HepG2 (cell line): ENCODE measurements around the gene ELF1. TPM values are rescaled to one million over a fixed set of nuclear protein-coding genes. Genes with fewer than 3 reads are reported as not detected.
"Not testable (repeated sequence)": the region's sequence is repeated elsewhere in the genome, so short reads cannot be mapped to it uniquely, and the experiment has no call there.

Experiments used
- ATAC-seq: fragments of 200-7000 bp; cut with Tn5 transposase; 3 replicates; pipeline ENCODE4 v1.9.1; 2020; ENCODE audit warnings: mild to moderate bottlenecking, moderate library complexity
- BruUV-seq: library from RNA; stranded (reverse); fragments of 400-500 nt; replicated peaks from 2 replicates; lab custom pipeline; 2021; lab: Mats Ljungman, UMichigan
- CTCF ChIA-PET: fragments of 300-600 bp; formaldehyde crosslinking; extraction: SDS; loops from one replicate; lab custom pipeline; 2021; ENCODE audit warnings: low total read pairs, inconsistent platforms, low intra/inter-chr PET ratio; lab: Yijun Ruan, JAX
- POLR2A ChIA-PET: fragments of 350-600 bp; sonication (Branson Sonifier 250); formaldehyde crosslinking; loops from one replicate; lab custom pipeline; 2020; ENCODE audit warnings: antibody characterized with exemption, inconsistent platforms; lab: Yijun Ruan, JAX
- DNase-seq: peaks from one replicate; pipeline ENCODE4 v3.0.0-alpha.2; 2015; ENCODE audit warnings: low spot score
- FAIRE-seq: peaks from 3 replicates; lab custom pipeline; 2011; peaks lifted over from hg19 to GRCh38; lab: Jason Lieb, UNC
- H2AFZ ChIP-seq: one replicate; pipeline ENCODE4 v1.6.1; 2011; ENCODE audit warnings: low read length, inconsistent platforms
- H3K27ac ChIP-seq: fragments of 300-600 bp; 3 replicates; pipeline ENCODE4 v1.8.0; 2011; ENCODE audit warnings: mixed run types, mild to moderate bottlenecking, mixed read lengths, low read length, inconsistent platforms; ENCODE audit not compliant: insufficient read depth; ENCODE audit errors: extremely low read length
- H3K27me3 ChIP-seq, 2 experiments: fragments of 200-600 bp in 1 of 2; 2 replicates in 1 of 2; 3 replicates in 1 of 2; pipeline versions ENCODE4 v1.6.0 to v1.8.0; 2011; ENCODE audit warnings: low read length in 2 of 2, mild to moderate bottlenecking in 2 of 2, moderate library complexity in 2 of 2, inconsistent platforms in 1 of 2; ENCODE audit not compliant: insufficient read depth in 2 of 2, control insufficient read depth in 1 of 2
- H3K36me3 ChIP-seq, 2 experiments: fragments of 200-600 bp in 1 of 2; replicated peaks in 1 of 2; 2 replicates in 1 of 2; 3 replicates in 1 of 2; pipeline versions ENCODE4 v1.5.1 to v1.8.0; 2011; ENCODE audit warnings: low read length in 2 of 2, inconsistent platforms in 1 of 2; ENCODE audit not compliant: insufficient read depth in 2 of 2, control insufficient read depth in 1 of 2
- H3K4me1 ChIP-seq: 2 replicates; pipeline ENCODE4 v1.5.1; 2012; ENCODE audit warnings: low read length, inconsistent platforms; ENCODE audit not compliant: insufficient read depth
- H3K4me2 ChIP-seq: 2 replicates; pipeline ENCODE4 v1.6.0; 2011; ENCODE audit warnings: low read depth, low read length, inconsistent platforms
- H3K4me3 ChIP-seq, 3 experiments: fragments of 200-600 bp in 1 of 3; sonication (generic), shearing (Covaris generic) in 1 of 3; replicated peaks in 1 of 3; 2 replicates each; pipeline ENCODE4 v1.5.1; 2011 to 2016; ENCODE audit warnings: low read length in 3 of 3, inconsistent platforms in 2 of 3, low read depth in 2 of 3, mild to moderate bottlenecking in 2 of 3, control low read depth in 1 of 3, mixed read lengths in 1 of 3; ENCODE audit not compliant: insufficient read depth in 1 of 3
- H3K79me2 ChIP-seq: one replicate; pipeline ENCODE4 v1.6.1; 2011; ENCODE audit warnings: low read length, inconsistent platforms; ENCODE audit not compliant: insufficient read depth
- H3K9ac ChIP-seq: 2 replicates; pipeline ENCODE4 v1.6.0; 2011; ENCODE audit warnings: mild to moderate bottlenecking, low read depth, low read length, inconsistent platforms; ENCODE audit not compliant: insufficient read depth
- H3K9me3 ChIP-seq: 2 replicates; pipeline ENCODE4 v1.5.1; 2012; ENCODE audit warnings: mild to moderate bottlenecking, low read length
- H4K20me1 ChIP-seq: 2 replicates; pipeline ENCODE4 v1.6.0; 2011; ENCODE audit warnings: inconsistent platforms, mild to moderate bottlenecking, low read length, moderate library complexity; ENCODE audit not compliant: insufficient read depth
- ARNTL ChIP-seq: sonication (generic); formaldehyde crosslinking; IDR thresholded peaks from 2 replicates; pipeline ENCODE4 v1.4.0; 2020; ENCODE audit warnings: mild to moderate bottlenecking, missing genetic modification reagents
- ZNF841 ChIP-seq: sonication (generic); formaldehyde crosslinking; IDR thresholded peaks from 2 replicates; pipeline ENCODE4 v1.8.1; 2023; ENCODE audit warnings: missing genetic modification reagents, borderline replicate concordance
- WGBS: methylation state at CpG from one replicate; pipeline ENCODE4 v1.1.6; 2017; ENCODE audit warnings: low lambda C conversion rate; 5-methylcytosine and 5-hydroxymethylcytosine counted together
- in situ Hi-C: cut with HindIII; loops from 2 replicates; pipeline ENCODE4 v1.10.0; 2017; ENCODE audit warnings: low pct_unique_long_range_greater_than_20kb; ENCODE audit not compliant: extremely low pct_ligation_motif_present
- intact Hi-C: fragments of 100-400 bp; cut with micrococcal nuclease; formaldehyde crosslinking; loops from one replicate; pipeline ENCODE4 v1.10.0; 2022; ENCODE audit not compliant: unreplicated experiment
- polyA plus RNA-seq, 8 experiments: library from polyadenylated mRNA; depleted of rRNA in 3 of 8; stranded (reverse) in 7 of 8; unstranded in 1 of 8; fragments of >200 nt; fragmentation: Illumina TruSeq in 4 of 8; extraction: Trizol in 4 of 8; gene quantifications; 2 replicates each; pipeline versions ENCODE4 v1.2.1 to v1.2.3, GENCODE V29; 2011 to 2016; ENCODE audit warnings: low read depth in 4 of 8, missing spikeins in 1 of 8, mixed read lengths in 1 of 8; ENCODE audit not compliant: insufficient read depth in 1 of 8
- total RNA-seq, 5 experiments: library from RNA; depleted of rRNA; stranded (reverse); fragments of >200 nt; fragmentation: Illumina TruSeq; extraction: Trizol; gene quantifications; 2 replicates each; pipeline ENCODE4 v1.2.3, GENCODE V29; 2016; ENCODE audit warnings: low read depth in 1 of 5

ELF1 gene
- total and polyA plus RNA-seq, 2 of the 13 experiments (the other 11 are each of a cell fraction or from before 2014, with no cell fraction given) = 24.6 to 71.5 TPM

DNA sequence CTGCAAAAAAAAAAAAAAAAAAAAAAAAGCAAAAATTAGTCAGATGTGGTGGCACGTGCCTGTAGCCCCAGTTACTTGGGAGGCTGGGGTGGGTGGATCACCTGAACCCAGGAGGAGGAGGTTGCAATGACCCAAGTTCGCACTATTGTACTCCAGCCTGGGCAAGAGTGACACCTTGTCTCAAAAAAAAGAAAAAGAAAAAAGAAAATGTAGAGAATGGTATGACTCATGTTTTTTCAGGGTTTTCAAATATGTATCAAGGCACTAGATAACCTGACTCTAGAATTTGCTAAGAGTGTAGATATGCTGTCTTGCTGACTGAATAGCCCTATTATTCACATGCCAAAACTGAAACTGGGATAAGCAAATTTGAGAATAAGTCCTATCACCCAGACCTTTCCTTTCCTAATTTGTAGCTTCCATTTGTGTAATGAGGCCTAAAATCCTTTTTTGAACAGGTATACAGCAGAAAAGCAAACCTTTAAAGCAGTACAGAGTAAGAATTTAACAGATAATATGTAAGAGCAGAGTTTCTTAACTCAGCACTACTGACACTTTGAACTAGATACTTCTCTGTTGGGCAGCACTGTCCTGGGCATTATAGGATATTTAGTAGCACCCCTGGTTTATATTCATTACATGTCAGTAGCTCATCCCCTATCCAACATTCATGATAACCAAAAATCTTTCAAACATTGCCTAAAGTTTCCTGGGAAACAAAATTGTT, 108.6 kb downstream of the ELF1 start:
- DNase-seq = peak; percentile 21
- TF ChIP-seq ARNTL (CRISPR knock-in tag) (no peak), ZNF841 (0 out of 2 replicates have a peak, but pooled peaks have one; percentile 23)
- TF ChIP-seq, all 625 proteins: peak for 1
- Histone ChIP-seq H3K9me3 (no peaks in the 10 kb centered on the region), H3K4me1 (peaks cover 13% of the 10 kb centered on the region), H2AFZ (no peak overlapping the region), H4K20me1 (no peaks in the 10 kb centered on the region), H3K27ac (no peak overlapping the region), H3K4me3 (no peak overlapping the region), H3K27me3 (no peaks in the 10 kb centered on the region), H3K9ac (no peak overlapping the region), H3K4me2 (no peak overlapping the region), H3K79me2 (no peaks in the 10 kb centered on the region), H3K36me3 (no peaks in the 10 kb centered on the region)
- ChIA-PET POLR2A (interaction anchor here (1.0 kb wide), 1 partner anchor 11 kb away, joined by 3 read pairs; no protein-coding TSS in a partner anchor), CTCF (no interaction called here)
- ATAC-seq (no peak; the same call in 2 of the 3 replicates), FAIRE-seq (no peak)
- WGBS = 98% methylated on average over 2 of the region's 2 CpGs
- no TSS peak for BruUV-seq
- in situ Hi-C loops = no loop called here
- intact Hi-C loops = no loop called here

DNA sequence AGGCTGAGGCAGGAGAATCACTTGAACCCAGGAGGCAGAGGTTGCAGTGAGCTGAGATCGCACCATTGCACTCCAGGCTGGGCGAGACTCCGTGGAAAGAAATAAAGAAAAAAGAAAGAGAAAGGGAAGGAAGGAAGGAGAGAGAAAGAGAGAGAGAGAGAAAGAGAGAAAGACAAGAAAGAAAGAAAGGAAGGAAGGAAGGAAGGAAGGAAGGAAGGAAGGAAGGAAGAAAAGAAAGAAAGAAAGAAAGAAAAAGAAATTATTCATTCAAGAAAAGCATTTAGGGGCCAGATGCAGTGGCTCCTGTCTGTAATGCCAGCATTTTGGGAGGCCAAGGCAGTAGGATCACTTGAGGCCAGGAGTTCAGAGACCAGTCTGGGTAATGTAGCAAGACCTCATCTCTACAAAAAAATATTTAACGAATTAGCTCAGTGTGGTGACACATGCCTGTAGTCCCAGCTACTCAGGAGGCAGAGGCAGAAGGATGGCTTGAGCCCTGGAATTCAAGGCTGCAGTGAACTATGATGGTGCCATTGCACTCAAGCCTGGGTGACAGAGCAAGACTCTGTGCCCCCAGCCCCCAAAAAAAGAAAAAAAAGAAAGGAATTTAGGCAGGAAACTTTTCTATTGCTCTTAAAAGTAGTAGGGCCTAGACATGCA, 109.4 kb downstream of the ELF1 start:
- FAIRE-seq, H3K4me3 ChIP-seq, H3K36me3 ChIP-seq, H3K79me2 ChIP-seq, H3K4me2 ChIP-seq, H3K27me3 ChIP-seq, H4K20me1 ChIP-seq, intact Hi-C loops, H3K9me3 ChIP-seq, ATAC-seq, in situ Hi-C loops, H3K27ac ChIP-seq, CTCF ChIA-PET, H3K9ac ChIP-seq, BruUV-seq, DNase-seq, POLR2A ChIA-PET, H2AFZ ChIP-seq: not testable (repeated sequence)
- H3K4me1 ChIP-seq = peaks cover 13% of the 10 kb centered on the region
- WGBS = 91% methylated on average over 4 of the region's 4 CpGs
